ENCODE measurements around the gene ZG16. TPM values are rescaled to one million over a fixed set of nuclear protein-coding genes. Genes with fewer than 3 reads are reported as not detected.

The ZG16 gene
- total and polyA plus RNA-seq, 2 of the 8 experiments (the other 6 are each of a cell fraction or from before 2014, with no cell fraction given): not detected

GRCh38 chr16:29804020-29804419 is 26.0 kb downstream of the ZG16 start:
- Histone ChIP-seq H3K79me1 (ENCODE audit: low read depth, low read length) (no peaks in the 10 kb centered on the region), H3K9me3 (ENCODE audit: insufficient read depth in 2 of 2, low read depth in 1 of 2, low read length in 1 of 2) (no peaks in the 10 kb centered on the region), H2BK15ac (ENCODE audit: low read length) (no peak overlapping the region), H2BK120ac (replicated peaks; ENCODE audit: low read depth, low read length) (no peak overlapping the region), H3K27ac (ENCODE audit: low read depth, low read length) (no peak overlapping the region; the same call in 1 of the 2 replicates), H3K23ac (ENCODE audit: insufficient read length) (no peak overlapping the region), H2BK5ac (ENCODE audit: low read depth, low read length) (no peak overlapping the region), H3K4ac (replicated peaks; ENCODE audit: insufficient read length, low read depth, low read length) (no peak overlapping the region), H3K9ac (replicated peaks in 1 of 4; ENCODE audit: extremely low read depth in 1 of 4, low read depth in 3 of 4, low read length in 3 of 4) (peak overlapping the region in 1 of 4 experiments; percentile 30; a peak in 1 of 7 replicates), H2BK20ac (ENCODE audit: low read length) (no peak overlapping the region), H4K5ac (ENCODE audit: insufficient read length, low read depth, low read length) (no peak overlapping the region), H3K56ac (replicated peaks; ENCODE audit: insufficient read length, low read depth, low read length) (no peak overlapping the region), H4K91ac (replicated peaks; ENCODE audit: insufficient read length, low read length) (no peak overlapping the region), H2AFZ (ENCODE audit: low read length) (no peak overlapping the region), H3K36me3 (ENCODE audit: control insufficient read depth in 2 of 4, insufficient read depth in 4 of 4, low read length in 3 of 4) (peaks cover 32 to 56% (median 40%) of the 10 kb centered on the region in 4 experiments), H3K23me2 (ENCODE audit: low read depth, low read length) (peaks cover 13% of the 10 kb centered on the region; the same call in 1 of the 2 replicates), H3K4me2 (ENCODE audit: insufficient read depth in 1 of 2, low read depth in 2 of 2, low read length in 2 of 2) (peak overlapping the region; percentile 69 to 94; a peak in 3 of 4 replicates), H3K14ac (ENCODE audit: insufficient read length) (no peak overlapping the region), H3K4me1 (replicated peaks in 1 of 4; ENCODE audit: control insufficient read depth in 3 of 4, insufficient read depth in 4 of 4, low read length in 3 of 4) (peaks cover 0 to 23% (median 15%) of the 10 kb centered on the region in 4 experiments; a peak in 6 of 7 replicates), H3K27me3 (replicated peaks in 1 of 4; ENCODE audit: control insufficient read depth in 3 of 4, extremely low read depth in 1 of 4, insufficient read depth in 3 of 4, low read length in 3 of 4) (no peaks in the 10 kb centered on the region), H3K4me3 (ENCODE audit: extremely low read depth in 1 of 4, insufficient read depth in 2 of 4, low read depth in 3 of 4, low read length in 4 of 4) (peak overlapping the region in 1 of 4 experiments; percentile 77; a peak in 1 of 8 replicates), H4K20me1 (replicated peaks in 1 of 2; ENCODE audit: control insufficient read depth in 1 of 2, insufficient read depth in 2 of 2, low read length in 2 of 2) (peaks cover 8 to 17% of the 10 kb centered on the region in 2 experiments), H4K8ac (ENCODE audit: extremely low read depth, insufficient read depth, low read length) (no peak overlapping the region; the same call in 1 of the 2 replicates), H3K79me2 (ENCODE audit: control insufficient read depth in 1 of 2, insufficient read depth in 2 of 2, low read length in 2 of 2) (peaks cover 7 to 20% of the 10 kb centered on the region in 2 experiments), H2AK5ac (ENCODE audit: low read depth, low read length) (peak overlapping the region; percentile 70; the same call in 1 of the 2 replicates), H3K18ac (ENCODE audit: extremely low read depth, low read length) (no peak overlapping the region), H2BK12ac (ENCODE audit: low read depth, low read length) (no peak overlapping the region; the same call in 1 of the 2 replicates)
- DNase-seq (ENCODE audit: low read depth in 1 of 2, low spot score in 2 of 2): no peak
- ChIA-PET POLR2A (ENCODE audit: partially characterized antibody) (interaction anchor here (0.6 to 6.5 kb wide), 22 partner anchors 9 to 1649 kb away, joined by 3 to 58 read pairs (median 4); partner anchors contain the start of genes ALDOA, KCTD13, KIF22 and MVP), CTCF (ENCODE audit: partially characterized antibody) (interaction anchor here (0.5 to 2.8 kb wide), 15 partner anchors 11 to 945 kb away, joined by 3 to 15 read pairs (median 4); partner anchors contain the start of genes KIF22, PAGR1 and TLCD3B)
- no peak for FAIRE-seq
- whole genome bisulfite sequencing, 2 experiments (ENCODE audit: extremely low coverage in 1 of 2, insufficient coverage in 1 of 2, insufficient read length in 1 of 2, insufficient replicate concordance in 2 of 2, low coverage in 1 of 2, low lambda C conversion rate in 2 of 2, missing lambda C conversion rate in 1 of 2): 88% methylated on average over 8 of the region's 8 CpGs; no CpG with 5 or more reads in 1 of the 2 experiments
- TF ChIP-seq TEAD4 (IDR thresholded peaks at IDR 0.05; ENCODE audit: low read depth, low read length): peak; percentile 54; the same call in 1 of the 2 replicates
- TF ChIP-seq CBX8 (IDR thresholded peaks at IDR 0.05; ENCODE audit: borderline replicate concordance, low read depth, low read length): no peak
